RCC 7860 (cell line): ENCODE data around the gene LCE1C.

ENCODE experiments used
- DNase-seq: peaks from one replicate; pipeline ENCODE4 v3.0.0-alpha.2; 2015; ENCODE audit warnings: low spot score
- FAIRE-seq: peaks from 2 replicates; lab custom pipeline; 2012; peaks lifted over from hg19 to GRCh38; lab: Jason Lieb, UNC

The LCE1C gene, protein sequence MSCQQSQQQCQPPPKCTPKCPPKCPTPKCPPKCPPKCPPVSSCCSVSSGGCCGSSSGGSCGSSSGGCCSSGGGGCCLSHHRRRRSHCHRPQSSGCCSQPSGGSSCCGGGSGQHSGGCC

DNA sequence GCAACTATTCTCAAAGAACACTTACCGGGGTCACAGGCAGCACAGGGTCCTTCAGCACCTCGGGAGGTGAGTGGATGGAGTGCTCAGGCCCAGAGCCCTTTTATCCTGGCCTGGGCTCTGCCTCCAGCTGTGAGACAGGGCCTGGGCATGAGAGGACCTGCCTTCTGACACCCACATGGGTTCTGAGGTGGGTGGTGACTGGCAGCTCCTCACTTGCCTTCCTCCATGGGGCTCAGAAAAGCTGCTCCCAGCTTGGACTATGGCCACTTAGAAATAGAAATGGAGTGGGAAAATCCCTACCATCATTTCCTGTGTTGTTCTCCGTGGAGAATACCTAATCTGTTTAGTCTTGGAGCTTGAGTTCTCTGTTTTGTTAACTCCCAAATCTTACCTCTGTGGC, at the start of gene LCE1C:
Gene LCE1C (minus strand): TSS at position 76 of the 400 bp plus-strand sequence. CDS start 1,173 bp downstream, outside the sequence.
- no peak for FAIRE-seq
- no peak for DNase-seq

DNA sequence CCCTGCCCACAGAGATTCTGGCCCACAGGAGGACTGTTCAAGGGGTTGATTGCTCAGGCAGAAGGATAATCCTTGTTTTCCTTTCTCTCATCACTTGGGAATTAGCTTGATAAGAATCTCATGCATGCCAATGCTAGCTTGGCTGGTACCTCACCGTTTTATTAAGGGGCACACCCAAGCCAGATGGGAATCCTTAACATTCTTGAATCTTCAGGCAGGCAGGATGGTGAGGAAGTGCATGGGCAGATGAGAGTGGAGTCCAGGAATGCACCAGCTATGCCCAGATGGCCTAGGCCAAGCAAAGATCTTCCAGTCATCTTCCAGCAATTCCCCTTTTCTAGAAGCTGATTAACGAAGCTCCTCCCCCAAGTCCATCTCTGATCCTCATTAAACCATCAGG, 49.2 kb upstream of the LCE1C start:
- FAIRE-seq (no peak), DNase-seq (no peak)

DNA sequence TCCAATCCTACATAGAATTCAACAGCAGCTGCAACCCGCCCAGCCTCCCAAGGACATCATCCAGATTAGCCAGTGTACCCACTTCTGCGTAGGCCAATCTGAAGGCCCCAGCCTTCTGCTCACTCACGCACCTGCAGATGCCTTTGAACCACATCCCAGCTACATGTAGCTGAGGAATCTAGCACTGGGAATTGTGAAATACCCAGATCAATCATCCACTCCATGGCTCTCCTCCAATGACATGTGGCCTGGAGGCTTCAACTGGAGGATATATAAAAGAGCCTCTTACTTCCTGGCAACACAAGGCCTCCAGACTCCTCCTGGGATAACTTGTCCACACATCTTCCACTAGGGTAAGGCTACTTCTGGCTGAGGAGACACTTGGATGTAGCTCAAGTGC, 36.1 kb upstream of the LCE1C start, which contains the start of gene LCE6A:
Gene LCE6A (plus strand): TSS at position 301 of the 400 bp plus-strand sequence. CDS start 665 bp downstream, outside the sequence.
- FAIRE-seq (no peak), DNase-seq (no peak)

DNA sequence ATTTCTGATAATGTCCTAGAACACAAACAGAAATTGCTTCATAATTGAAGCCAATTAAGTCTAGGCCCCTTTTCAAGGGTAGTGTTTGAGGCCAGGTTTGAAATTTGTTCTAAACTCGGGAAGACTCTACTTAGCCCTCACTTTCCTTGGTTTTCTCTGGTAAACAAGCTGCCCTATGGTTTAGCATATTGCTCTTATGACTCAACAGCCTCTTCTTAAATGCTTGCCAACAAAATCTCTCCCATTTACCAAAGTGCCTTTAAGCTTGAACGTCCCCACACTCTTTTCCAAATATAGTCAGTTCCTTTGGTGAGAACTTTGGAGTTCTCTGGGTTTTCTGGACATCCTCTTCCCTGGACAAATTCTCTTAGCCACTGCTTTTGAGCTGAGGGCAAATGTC, 30.4 kb upstream of the LCE1C start:
- DNase-seq (no peak), FAIRE-seq (no peak)

DNA sequence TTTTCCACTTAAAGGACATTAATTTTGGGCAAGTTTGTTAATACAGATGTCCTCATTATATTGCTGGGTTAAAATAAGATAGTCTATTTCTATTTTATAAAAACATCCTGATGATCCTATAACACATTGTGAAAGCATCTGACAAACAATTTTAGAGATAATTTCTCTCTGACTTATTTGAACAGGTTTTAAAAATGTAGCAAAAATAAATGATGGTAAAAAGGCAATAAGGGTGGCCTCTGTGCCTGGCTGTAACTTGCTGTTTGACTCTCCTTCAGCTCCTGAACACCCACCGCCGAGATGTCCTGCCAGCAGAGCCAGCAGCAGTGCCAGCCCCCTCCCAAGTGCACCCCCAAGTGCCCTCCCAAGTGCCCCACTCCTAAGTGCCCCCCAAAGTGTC, 20.7 kb upstream of the LCE1C start, which contains the start of gene LCE1A:
Gene LCE1A (plus strand): TSS at position 301 of the 400 bp plus-strand sequence. CDS start 0 bp downstream, at position 301.
- no peak for FAIRE-seq

DNA sequence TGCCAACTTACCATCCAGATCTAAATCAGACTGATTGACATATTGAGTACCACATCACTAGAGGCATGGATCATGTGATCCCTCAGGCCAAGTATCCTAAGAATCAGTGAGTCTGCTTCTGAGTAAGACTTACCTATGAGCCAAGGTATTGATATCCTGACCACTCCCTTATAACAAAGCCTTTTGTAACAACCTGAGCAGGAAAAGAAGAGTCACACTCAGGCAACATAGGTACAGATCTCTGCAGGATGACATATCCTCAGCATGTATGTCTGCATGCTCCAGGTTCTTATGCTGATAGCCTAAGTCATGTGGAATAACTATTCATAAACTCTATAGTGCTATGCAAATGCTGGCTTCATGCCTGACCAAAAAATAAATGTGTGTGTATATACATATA, 18.5 kb upstream of the LCE1C start:
- DNase-seq (no peak), FAIRE-seq (no peak)

More for the DNA sequence above, 20.7 kb upstream of the LCE1C start, which contains the start of gene LCE1A:
- DNase-seq = no peak

DNA sequence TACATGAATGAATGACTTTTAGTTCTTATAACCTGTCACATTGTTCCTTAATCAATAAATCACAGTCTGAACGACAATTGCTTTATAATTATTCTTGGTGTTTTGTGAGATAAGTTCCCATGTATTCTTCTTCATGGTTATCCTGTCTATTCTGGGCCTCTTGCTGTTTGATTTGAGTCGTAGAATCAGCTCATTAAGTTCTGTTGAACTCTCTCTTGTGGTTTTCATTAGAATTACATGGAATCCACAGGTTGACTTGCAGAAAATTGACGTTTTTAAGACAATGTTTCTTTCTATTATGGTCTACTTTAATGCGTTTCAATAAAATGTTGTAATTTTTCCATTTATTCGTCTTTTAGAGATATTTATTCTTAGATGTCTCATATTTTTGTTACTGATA, 16.8 kb upstream of the LCE1C start:
- DNase-seq (no peak), FAIRE-seq (no peak)

DNA sequence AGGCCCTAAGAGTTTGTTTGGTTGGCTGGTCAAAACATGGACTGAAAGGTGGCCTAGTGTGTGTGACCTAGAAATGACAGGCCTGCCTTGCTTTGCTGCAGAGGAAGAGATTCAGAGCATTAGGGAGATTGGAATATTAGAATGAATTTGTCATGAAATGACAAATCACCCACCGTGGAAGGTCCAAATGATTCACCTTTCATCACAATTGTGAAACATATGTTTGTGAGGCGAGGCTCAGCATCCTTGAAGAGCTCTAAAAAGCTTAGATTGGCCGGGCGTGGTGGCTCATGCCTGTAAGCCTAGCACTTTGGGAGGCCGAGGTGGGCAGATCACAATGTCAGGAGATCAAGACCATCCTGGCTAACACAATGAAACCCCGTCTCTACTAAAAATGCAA, 10.9 kb upstream of the LCE1C start:
- no peak for DNase-seq
- FAIRE-seq = no peak

DNA sequence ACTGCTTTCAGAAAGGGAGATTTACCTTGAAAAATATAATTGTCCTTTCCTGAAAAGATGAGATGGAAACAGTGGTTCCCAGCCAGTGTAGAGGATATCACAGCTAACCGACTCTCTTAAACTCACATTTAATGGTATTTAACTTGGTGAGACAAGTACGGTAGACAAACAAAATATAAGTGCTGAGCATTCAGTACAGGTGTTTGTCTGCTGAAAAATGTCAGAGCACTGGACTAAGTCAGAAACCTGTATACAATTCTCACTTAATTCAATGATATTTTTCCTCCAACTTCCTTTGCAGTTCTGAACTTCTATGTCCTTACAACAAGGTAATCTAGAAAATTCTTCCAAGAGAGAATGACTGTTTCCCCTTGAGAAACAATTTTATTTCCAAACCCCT, 5.2 kb upstream of the LCE1C start, which contains the start of gene LCE1B:
Gene LCE1B (plus strand): TSS at position 301 of the 400 bp plus-strand sequence. CDS start 476 bp downstream, outside the sequence.
- DNase-seq (no peak), FAIRE-seq (no peak)

DNA sequence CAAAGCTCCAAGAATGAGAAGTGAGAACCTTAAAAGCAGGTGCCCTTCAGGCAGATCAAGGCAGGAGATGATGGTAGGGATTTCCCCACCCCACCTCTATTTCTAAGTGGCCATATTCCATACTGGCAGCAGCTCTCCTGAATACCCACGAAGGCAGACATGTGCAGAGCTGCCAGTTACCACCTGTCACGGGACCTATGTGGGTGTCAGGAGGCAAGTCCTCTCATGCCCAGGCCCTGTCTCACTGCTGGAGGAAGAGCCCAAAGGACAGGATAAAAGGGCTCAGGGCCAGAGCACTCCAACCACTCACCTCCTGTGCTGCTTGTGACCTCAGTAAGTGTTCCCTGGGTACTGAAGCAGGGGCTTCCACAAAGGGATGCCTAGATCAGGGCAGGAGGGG, 4.6 kb upstream of the LCE1C start:
- no peak for DNase-seq
- no peak for FAIRE-seq

DNA sequence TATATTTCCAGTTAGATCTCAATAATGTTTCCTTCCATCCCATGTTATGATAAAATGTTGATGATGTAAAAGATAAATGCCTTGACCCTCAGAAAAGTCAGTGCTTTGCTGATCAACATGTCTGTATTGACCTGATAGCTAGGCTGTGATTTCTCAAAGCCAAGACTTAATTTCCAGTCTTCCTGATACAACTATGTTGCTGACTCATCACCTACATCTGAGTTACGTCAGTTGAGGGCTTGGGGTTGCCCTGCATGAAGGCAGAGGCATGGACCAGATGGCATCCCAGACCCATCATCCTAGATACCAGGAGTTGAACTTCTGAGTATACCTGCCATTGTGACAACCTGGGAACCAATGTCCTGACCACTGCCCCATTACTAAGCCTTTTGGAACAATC, 5.1 kb downstream of the LCE1C start:
- FAIRE-seq (no peak), DNase-seq (no peak)

DNA sequence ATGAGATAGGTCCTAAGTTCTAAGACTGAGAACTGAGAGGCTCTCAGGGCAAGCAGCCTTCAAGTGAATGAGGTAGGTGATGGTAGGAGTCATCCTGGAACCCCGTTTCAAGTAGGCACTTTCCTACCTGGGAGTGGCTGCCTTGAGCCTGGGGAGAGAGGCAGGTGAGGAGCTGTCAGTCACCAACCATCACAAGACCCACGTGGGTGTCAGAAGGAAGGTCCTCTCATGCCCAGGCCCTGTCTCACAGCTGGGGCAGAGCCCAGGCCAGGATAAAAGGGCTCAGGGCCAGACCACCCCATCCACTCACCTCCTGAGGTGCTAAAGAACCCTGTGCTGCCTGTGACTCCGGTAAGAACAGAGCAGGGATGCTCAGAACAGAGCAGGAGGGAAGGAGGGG, 10.0 kb downstream of the LCE1C start, which contains the start of gene LCE1D:
Gene LCE1D (plus strand): TSS at position 301 of the 400 bp plus-strand sequence. CDS start 1,074 bp downstream, outside the sequence.
- FAIRE-seq (no peak), DNase-seq (no peak)

DNA sequence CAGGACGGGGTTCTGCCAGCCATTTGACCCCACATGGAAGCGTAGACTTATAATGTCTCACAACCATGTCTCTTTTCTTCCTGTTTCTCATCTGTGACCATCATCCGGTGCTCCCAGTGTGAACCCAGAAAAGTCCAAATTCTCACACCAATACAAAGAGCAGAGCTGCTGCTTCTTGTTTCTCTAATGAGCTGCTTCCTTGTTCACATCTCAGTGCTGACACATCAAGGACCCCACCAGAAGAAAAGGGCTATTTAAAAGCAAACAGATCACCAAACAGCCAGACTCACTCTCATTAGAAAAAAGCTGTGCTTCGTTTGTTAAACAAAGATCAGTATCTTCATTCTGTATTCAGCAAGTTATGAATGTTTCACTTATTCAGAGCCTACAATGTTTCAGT, 10.8 kb downstream of the LCE1C start:
- DNase-seq (no peak), FAIRE-seq (no peak)

DNA sequence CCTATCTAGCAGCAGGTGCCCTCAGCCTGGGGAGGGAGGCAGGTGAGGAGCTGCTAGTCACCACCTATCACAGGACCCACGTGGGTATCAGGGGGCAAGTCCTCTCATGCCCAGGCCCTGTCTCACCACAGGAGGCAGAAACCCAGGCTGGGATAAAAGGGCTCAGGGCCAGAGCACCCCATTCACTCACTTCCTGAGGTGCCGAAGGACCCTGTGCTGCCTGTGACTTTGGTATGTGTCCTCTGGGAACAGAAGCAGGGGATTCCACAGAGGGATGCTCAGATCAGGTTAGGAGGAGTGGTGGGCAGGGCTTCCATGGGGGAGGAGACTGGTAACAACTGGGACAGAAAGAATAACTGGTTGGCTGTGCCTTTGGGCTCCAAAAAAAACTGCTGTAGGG, 20.4 kb downstream of the LCE1C start, which contains the start of gene LCE1E:
Gene LCE1E (plus strand): TSS at position 181 of the 400 bp plus-strand sequence. CDS start 1,043 bp downstream, outside the sequence.
- no peak for FAIRE-seq

DNA sequence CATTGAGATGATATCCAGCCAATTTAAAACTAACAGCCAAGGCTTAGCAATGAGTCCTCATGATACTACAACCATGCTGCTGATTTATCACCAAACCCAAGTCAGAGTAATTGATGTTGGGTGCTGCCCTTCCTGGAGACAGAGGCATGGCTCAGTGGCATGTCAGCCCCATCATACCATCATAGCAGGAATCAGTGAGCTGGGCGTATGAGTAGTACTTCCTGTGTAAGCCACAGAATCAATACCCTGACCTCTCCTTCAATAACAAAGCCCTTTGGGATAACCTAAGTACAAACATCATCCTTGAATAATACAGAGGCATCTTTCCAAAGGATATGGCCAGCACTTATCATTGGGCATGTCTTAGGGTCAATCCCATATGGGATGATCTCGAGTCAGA, 23.4 kb downstream of the LCE1C start:
- DNase-seq (no peak), FAIRE-seq (no peak)

More for the DNA sequence above, 20.4 kb downstream of the LCE1C start, which contains the start of gene LCE1E:
- DNase-seq = no peak

DNA sequence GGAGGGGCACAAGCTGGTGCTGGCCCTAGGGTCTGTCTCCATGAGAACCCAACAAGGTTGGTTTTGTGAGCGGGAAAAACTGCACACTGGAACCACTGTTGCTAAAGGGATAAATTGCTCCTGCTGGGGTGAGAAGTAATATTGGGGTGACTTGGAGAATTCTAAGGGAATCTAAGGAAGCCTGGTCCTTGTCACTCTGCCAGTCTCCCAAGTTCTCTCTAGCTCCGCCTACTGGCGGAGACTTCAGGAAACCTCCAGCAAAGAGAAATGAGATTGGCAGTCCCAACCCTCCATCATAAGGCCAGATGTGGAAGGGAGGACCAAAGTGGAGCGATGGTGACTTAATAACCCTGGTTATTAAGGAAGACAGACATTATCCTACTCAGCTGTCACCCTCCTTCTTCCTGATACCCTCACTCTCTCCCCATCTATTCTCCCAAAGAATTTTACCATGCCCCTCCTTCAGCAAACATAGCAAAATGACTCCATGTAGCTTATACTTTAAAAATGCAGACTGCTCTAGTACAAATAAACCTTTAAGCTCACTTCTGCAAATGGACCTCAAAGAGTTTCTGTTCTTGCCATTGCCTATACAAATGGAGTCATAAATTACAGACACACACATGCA, 28.8 kb downstream of the LCE1C start:
- no peak for FAIRE-seq

DNA sequence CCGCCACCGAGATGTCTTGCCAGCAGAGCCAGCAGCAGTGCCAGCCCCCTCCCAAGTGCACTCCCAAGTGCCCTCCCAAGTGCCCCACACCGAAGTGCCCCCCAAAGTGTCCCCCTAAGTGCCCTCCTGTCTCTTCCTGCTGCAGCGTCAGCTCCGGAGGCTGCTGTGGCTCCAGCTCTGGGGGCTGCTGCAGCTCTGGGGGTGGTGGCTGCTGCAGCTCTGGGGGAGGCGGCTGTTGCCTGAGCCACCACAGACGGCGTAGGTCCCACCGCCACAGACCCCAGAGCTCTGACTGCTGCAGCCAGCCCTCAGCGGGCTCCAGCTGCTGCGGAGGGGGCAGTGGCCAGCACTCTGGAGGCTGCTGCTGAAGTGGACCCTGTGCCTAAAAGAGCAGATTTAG, 30.1 kb downstream of the LCE1C start:
- FAIRE-seq (no peak), DNase-seq (no peak)

More for the DNA sequence above, 28.8 kb downstream of the LCE1C start:
- no peak for DNase-seq

DNA sequence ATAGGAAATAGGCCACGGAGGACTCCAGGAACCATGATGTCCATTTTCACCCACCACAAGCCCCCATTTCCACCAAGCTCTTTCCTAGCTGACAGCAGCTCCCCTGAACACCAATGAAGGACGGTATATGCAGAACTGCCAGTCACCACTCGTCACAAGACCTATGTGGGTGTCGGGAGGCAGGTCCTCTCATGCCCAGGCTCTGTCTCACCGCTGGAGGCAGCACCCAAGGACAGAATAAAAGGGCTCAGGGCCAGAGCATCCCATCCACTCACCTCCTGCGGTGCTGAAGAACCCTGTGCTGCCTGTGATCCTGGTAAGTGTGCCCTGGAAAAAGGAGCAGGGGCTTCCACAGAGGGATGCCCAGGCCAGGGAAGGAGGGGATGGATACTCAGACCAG, 31.6 kb downstream of the LCE1C start, which contains the start of gene LCE1F:
Gene LCE1F (plus strand): TSS at position 266 of the 400 bp plus-strand sequence. CDS start 1,232 bp downstream, outside the sequence.
- no peak for FAIRE-seq
- DNase-seq = no peak

DNA sequence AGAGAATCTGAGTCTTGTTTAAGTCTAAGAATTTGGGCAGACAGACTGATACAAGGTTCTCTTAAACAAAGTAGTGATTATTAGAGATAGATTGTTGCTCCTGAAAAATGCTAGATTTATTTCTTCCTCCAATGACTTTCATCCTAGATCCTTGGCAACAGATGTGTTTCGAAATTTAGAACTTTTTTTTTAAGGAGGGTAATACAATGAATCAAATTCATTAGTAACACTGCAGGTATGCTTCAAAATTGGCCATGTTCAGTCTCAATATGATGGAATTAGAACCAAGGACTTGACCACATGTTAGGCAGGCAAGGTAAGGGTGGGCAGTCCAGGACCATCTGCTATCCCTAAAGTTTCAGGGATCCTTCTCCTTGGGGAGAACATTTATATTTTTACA, 36.0 kb downstream of the LCE1C start:
- no peak for DNase-seq
- no peak for FAIRE-seq

DNA sequence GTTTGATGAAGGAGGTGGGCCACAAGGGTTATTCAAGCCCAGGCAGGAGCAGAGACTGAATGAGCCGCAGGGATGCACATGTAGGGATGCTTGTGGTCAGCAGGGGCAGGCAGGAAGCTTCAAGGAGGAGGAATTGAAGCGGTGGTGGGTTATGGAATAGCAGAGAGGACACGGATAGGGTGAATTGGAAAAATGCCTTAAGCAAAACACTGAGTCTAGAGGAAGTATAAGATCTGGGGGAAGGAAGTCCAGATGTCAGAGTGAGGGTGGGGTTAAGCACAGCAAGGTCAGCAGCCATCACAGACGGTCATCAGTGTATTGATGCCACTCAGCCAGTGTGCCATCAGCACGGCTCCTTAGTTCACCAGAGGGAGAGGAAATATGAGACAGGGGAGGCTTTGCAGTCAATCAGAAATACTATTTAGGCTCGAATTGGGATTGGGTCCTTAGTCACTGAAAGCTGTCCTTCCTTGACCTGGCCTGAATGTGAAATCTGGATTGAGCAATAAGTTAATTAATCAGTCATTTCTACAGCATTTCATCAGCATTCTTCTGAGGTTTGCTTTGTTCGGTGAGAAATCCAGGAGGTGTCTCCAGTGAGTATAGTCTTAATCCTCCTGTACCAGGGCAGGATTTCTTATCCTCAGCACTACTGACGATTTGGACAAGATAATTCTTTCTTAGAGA, 37.5 kb downstream of the LCE1C start:
- FAIRE-seq = no peak
- no peak for DNase-seq

DNA sequence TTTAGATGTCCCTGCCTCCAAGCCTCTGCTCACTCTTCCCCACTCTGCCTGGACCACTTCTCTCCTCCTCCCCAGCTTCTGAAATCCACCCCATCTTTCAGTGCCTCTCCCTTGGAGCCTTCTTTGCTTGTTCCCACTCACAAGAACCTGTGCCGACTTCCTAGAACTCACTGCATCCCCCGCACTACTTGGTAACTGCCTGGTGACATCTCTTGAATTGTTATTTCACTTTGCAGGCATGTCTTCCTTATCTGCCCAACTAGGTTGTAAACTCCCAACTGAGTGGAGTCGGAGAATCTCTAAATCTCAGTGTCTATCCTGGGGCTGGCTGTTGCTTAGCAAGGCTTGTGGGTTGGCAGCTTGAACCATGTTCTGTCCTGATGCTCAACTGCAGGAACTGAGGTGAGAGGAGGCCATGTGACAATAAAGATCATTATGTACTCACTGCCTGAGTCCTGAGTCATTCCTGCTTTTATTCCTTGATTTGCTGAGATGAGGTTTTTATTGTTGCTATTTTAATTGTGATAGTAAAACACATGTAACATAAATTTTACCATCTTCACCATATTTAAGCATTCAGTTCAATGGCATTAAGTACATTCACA, 44.7 kb downstream of the LCE1C start:
- FAIRE-seq (no peak), DNase-seq (no peak)
